HepG2 (cell line): ENCODE results near the gene ABAT. TPM values are rescaled to one million over a fixed set of nuclear protein-coding genes. Genes with fewer than 3 reads are reported as not detected.
A peak's percentile ranks its signal among the peaks of the same experiment; 100 is the strongest.

ENCODE experiments used
- ATAC-seq: fragments of 200-7000 bp; cut with Tn5 transposase; 3 replicates; pipeline ENCODE4 v1.9.1; 2020; ENCODE audit warnings: mild to moderate bottlenecking, moderate library complexity
- BruUV-seq: library from RNA; stranded (reverse); fragments of 400-500 nt; replicated peaks from 2 replicates; lab custom pipeline; 2021; lab: Mats Ljungman, UMichigan
- CTCF ChIA-PET: fragments of 300-600 bp; formaldehyde crosslinking; extraction: SDS; loops from one replicate; lab custom pipeline; 2021; ENCODE audit warnings: low total read pairs, inconsistent platforms, low intra/inter-chr PET ratio; lab: Yijun Ruan, JAX
- POLR2A ChIA-PET: fragments of 350-600 bp; sonication (Branson Sonifier 250); formaldehyde crosslinking; loops from one replicate; lab custom pipeline; 2020; ENCODE audit warnings: antibody characterized with exemption, inconsistent platforms; lab: Yijun Ruan, JAX
- DNase-seq: peaks from one replicate; pipeline ENCODE4 v3.0.0-alpha.2; 2015; ENCODE audit warnings: low spot score
- FAIRE-seq: peaks from 3 replicates; lab custom pipeline; 2011; peaks lifted over from hg19 to GRCh38; lab: Jason Lieb, UNC
- H2AFZ ChIP-seq: one replicate; pipeline ENCODE4 v1.6.1; 2011; ENCODE audit warnings: low read length, inconsistent platforms
- H3K27ac ChIP-seq: fragments of 300-600 bp; 3 replicates; pipeline ENCODE4 v1.8.0; 2011; ENCODE audit warnings: mixed run types, mild to moderate bottlenecking, mixed read lengths, low read length, inconsistent platforms; ENCODE audit not compliant: insufficient read depth; ENCODE audit errors: extremely low read length
- H3K27me3 ChIP-seq, 2 experiments: fragments of 200-600 bp in 1 of 2; 2 replicates in 1 of 2; 3 replicates in 1 of 2; pipeline versions ENCODE4 v1.6.0 to v1.8.0; 2011; ENCODE audit warnings: low read length in 2 of 2, mild to moderate bottlenecking in 2 of 2, moderate library complexity in 2 of 2, inconsistent platforms in 1 of 2; ENCODE audit not compliant: insufficient read depth in 2 of 2, control insufficient read depth in 1 of 2
- H3K36me3 ChIP-seq, 2 experiments: fragments of 200-600 bp in 1 of 2; replicated peaks in 1 of 2; 2 replicates in 1 of 2; 3 replicates in 1 of 2; pipeline versions ENCODE4 v1.5.1 to v1.8.0; 2011; ENCODE audit warnings: low read length in 2 of 2, inconsistent platforms in 1 of 2; ENCODE audit not compliant: insufficient read depth in 2 of 2, control insufficient read depth in 1 of 2
- H3K4me1 ChIP-seq: 2 replicates; pipeline ENCODE4 v1.5.1; 2012; ENCODE audit warnings: low read length, inconsistent platforms; ENCODE audit not compliant: insufficient read depth
- H3K4me2 ChIP-seq: 2 replicates; pipeline ENCODE4 v1.6.0; 2011; ENCODE audit warnings: low read depth, low read length, inconsistent platforms
- H3K4me3 ChIP-seq, 3 experiments: fragments of 200-600 bp in 1 of 3; sonication (generic), shearing (Covaris generic) in 1 of 3; replicated peaks in 1 of 3; 2 replicates each; pipeline ENCODE4 v1.5.1; 2011 to 2016; ENCODE audit warnings: low read length in 3 of 3, inconsistent platforms in 2 of 3, low read depth in 2 of 3, mild to moderate bottlenecking in 2 of 3, control low read depth in 1 of 3, mixed read lengths in 1 of 3; ENCODE audit not compliant: insufficient read depth in 1 of 3
- H3K79me2 ChIP-seq: one replicate; pipeline ENCODE4 v1.6.1; 2011; ENCODE audit warnings: low read length, inconsistent platforms; ENCODE audit not compliant: insufficient read depth
- H3K9ac ChIP-seq: 2 replicates; pipeline ENCODE4 v1.6.0; 2011; ENCODE audit warnings: mild to moderate bottlenecking, low read depth, low read length, inconsistent platforms; ENCODE audit not compliant: insufficient read depth
- H3K9me3 ChIP-seq: 2 replicates; pipeline ENCODE4 v1.5.1; 2012; ENCODE audit warnings: mild to moderate bottlenecking, low read length
- H4K20me1 ChIP-seq: 2 replicates; pipeline ENCODE4 v1.6.0; 2011; ENCODE audit warnings: inconsistent platforms, mild to moderate bottlenecking, low read length, moderate library complexity; ENCODE audit not compliant: insufficient read depth
- BRF2 ChIP-seq: sonication (generic); formaldehyde crosslinking; IDR thresholded peaks from 2 replicates; pipeline ENCODE4 v1.8.1; 2022; ENCODE audit warnings: mild to moderate bottlenecking, missing genetic modification reagents
- IRF2 ChIP-seq: IDR thresholded peaks from 2 replicates; pipeline ENCODE4 v1.6.1; 2018; ENCODE audit warnings: missing genetic modification reagents, missing compliant biosample characterization
- MTERF4 ChIP-seq: sonication (generic); formaldehyde crosslinking; IDR thresholded peaks from 2 replicates; pipeline ENCODE4 v1.8.0; 2023; ENCODE audit warnings: mild to moderate bottlenecking, missing genetic modification reagents
- PHF21A ChIP-seq: sonication (generic); formaldehyde crosslinking; IDR thresholded peaks from 2 replicates; pipeline ENCODE4 v1.5.0; 2020; ENCODE audit warnings: mild to moderate bottlenecking, missing genetic modification reagents
- POLR2G ChIP-seq: fragments of 200-400 bp; formaldehyde crosslinking; IDR thresholded peaks from 2 replicates; pipeline ENCODE4 v1.6.1; 2018; ENCODE audit warnings: mild to moderate bottlenecking, low read depth, low read length, moderate library complexity
- RBM22 ChIP-seq: fragments of 200-400 bp; formaldehyde crosslinking; optimal IDR thresholded peaks from 2 replicates; pipeline ENCODE3; 2017; ENCODE audit warnings: mild to moderate bottlenecking, low read length, moderate library complexity
- TFAP4 ChIP-seq: sonication (generic); IDR thresholded peaks from 2 replicates; pipeline ENCODE4 v1.6.1; 2016; ENCODE audit warnings: low read depth, borderline replicate concordance
- ZMYM3 ChIP-seq: sonication (generic); formaldehyde crosslinking; IDR thresholded peaks from 2 replicates; pipeline ENCODE4 v1.5.1; 2020; ENCODE audit warnings: mild to moderate bottlenecking, missing genetic modification reagents
- ZNF558 ChIP-seq: sonication (generic); formaldehyde crosslinking; IDR thresholded peaks from 2 replicates; pipeline ENCODE4 v1.9.0; 2022; ENCODE audit warnings: mild to moderate bottlenecking, missing genetic modification reagents, borderline replicate concordance
- ZNF629 ChIP-seq: sonication (generic); formaldehyde crosslinking; conservative IDR thresholded peaks from 2 replicates; pipeline ENCODE4 v1.5.0; 2020; ENCODE audit warnings: missing genetic modification reagents
- ZNF749 ChIP-seq: sonication (generic); formaldehyde crosslinking; IDR thresholded peaks from 2 replicates; pipeline ENCODE4 v1.8.0; 2022; ENCODE audit warnings: mild to moderate bottlenecking, missing genetic modification reagents, moderate library complexity, borderline replicate concordance
- ZNF768 ChIP-seq: sonication (generic); formaldehyde crosslinking; IDR thresholded peaks from 2 replicates; pipeline ENCODE4 v1.4.0; 2020; ENCODE audit warnings: missing genetic modification reagents
- WGBS: methylation state at CpG from one replicate; pipeline ENCODE4 v1.1.6; 2017; ENCODE audit warnings: low lambda C conversion rate; 5-methylcytosine and 5-hydroxymethylcytosine counted together
- in situ Hi-C: cut with HindIII; loops from 2 replicates; pipeline ENCODE4 v1.10.0; 2017; ENCODE audit warnings: low pct_unique_long_range_greater_than_20kb; ENCODE audit not compliant: extremely low pct_ligation_motif_present
- intact Hi-C: fragments of 100-400 bp; cut with micrococcal nuclease; formaldehyde crosslinking; loops from one replicate; pipeline ENCODE4 v1.10.0; 2022; ENCODE audit not compliant: unreplicated experiment
- polyA plus RNA-seq, 8 experiments: library from polyadenylated mRNA; depleted of rRNA in 3 of 8; stranded (reverse) in 7 of 8; unstranded in 1 of 8; fragments of >200 nt; fragmentation: Illumina TruSeq in 4 of 8; extraction: Trizol in 4 of 8; gene quantifications; 2 replicates each; pipeline versions ENCODE4 v1.2.1 to v1.2.3, GENCODE V29; 2011 to 2016; ENCODE audit warnings: low read depth in 4 of 8, missing spikeins in 1 of 8, mixed read lengths in 1 of 8; ENCODE audit not compliant: insufficient read depth in 1 of 8
- total RNA-seq, 5 experiments: library from RNA; depleted of rRNA; stranded (reverse); fragments of >200 nt; fragmentation: Illumina TruSeq; extraction: Trizol; gene quantifications; 2 replicates each; pipeline ENCODE4 v1.2.3, GENCODE V29; 2016; ENCODE audit warnings: low read depth in 1 of 5

ABAT gene
- total and polyA plus RNA-seq, 2 of the 13 experiments (the other 11 are each of a cell fraction or from before 2014, with no cell fraction given) = 47.6 to 97.3 TPM

- in situ Hi-C loops (no loop called here), intact Hi-C loops (no loop called here)
- ChIA-PET POLR2A (no interaction called here), CTCF (no interaction called here)
- Histone ChIP-seq H3K36me3 (peaks cover 19 to 59% of the 10 kb centered on the region in 2 experiments; a peak in 4 of 5 replicates), H3K27me3 (no peaks in the 10 kb centered on the region), H3K9ac (no peak overlapping the region), H3K4me3 (no peak overlapping the region), H3K79me2 (no peaks in the 10 kb centered on the region), H3K27ac (no peak overlapping the region), H3K9me3 (no peaks in the 10 kb centered on the region), H3K4me1 (no peaks in the 10 kb centered on the region), H4K20me1 (no peaks in the 10 kb centered on the region), H3K4me2 (no peak overlapping the region), H2AFZ (no peak overlapping the region)
- WGBS = 96% methylated on average over 6 of the region's 6 CpGs
- DNase-seq = no peak
- TF ChIP-seq ZNF749 (CRISPR knock-in tag) (no peak), ZNF768 (peak; percentile 90), MTERF4 (CRISPR knock-in tag) (no peak), ZNF629 (CRISPR knock-in tag) (peak; percentile 82), ZMYM3 (CRISPR knock-in tag) (peak; percentile 59; the same call in 1 of the 2 replicates), TFAP4 (no peak)
- ATAC-seq = no peak
- TSS peak; percentile 22 for BruUV-seq
- no peak for FAIRE-seq
Observed at GRCh38 chr16:8758022-8758421, 83.6 kb downstream of the ABAT start.

GRCh38 chr16:8760021-8760420 lies 85.6 kb downstream of the ABAT start:
- intact Hi-C loops (no loop called here), in situ Hi-C loops (no loop called here)
- CTCF ChIA-PET = no interaction called here
- POLR2A ChIA-PET = no interaction called here
- 95% methylated on average over 10 of the region's 10 CpGs for WGBS
- DNase-seq (no peak), FAIRE-seq (no peak), ATAC-seq (no peak)
- H3K4me2 ChIP-seq = no peak overlapping the region
- no peaks in the 10 kb centered on the region for H3K9me3 ChIP-seq
- no peak overlapping the region for H3K9ac ChIP-seq
- H2AFZ ChIP-seq = no peak overlapping the region
- no peaks in the 10 kb centered on the region for H3K27me3 ChIP-seq
- no peaks in the 10 kb centered on the region for H3K79me2 ChIP-seq
- no peaks in the 10 kb centered on the region for H3K4me1 ChIP-seq
- TF ChIP-seq RBM22 (peak; percentile 29), ZNF558 (0 out of 2 replicates have a peak, but pooled peaks have one; percentile 51), POLR2G (0 out of 2 replicates have a peak, but pooled peaks have one; percentile 12), PHF21A (CRISPR knock-in tag) (no peak), BRF2 (CRISPR knock-in tag) (no peak), IRF2 (CRISPR knock-in tag) (no peak)
- no TSS peak for BruUV-seq
- no peaks in the 10 kb centered on the region for H4K20me1 ChIP-seq
- H3K27ac ChIP-seq = no peak overlapping the region
- H3K36me3 ChIP-seq = peaks cover 24 to 64% of the 10 kb centered on the region in 2 experiments
- no peak overlapping the region for H3K4me3 ChIP-seq
